Muscle of leg (tissue), 11 donors: ENCODE data around the gene GPRC5C. TPM values are rescaled to one million over a fixed set of nuclear protein-coding genes. Genes with fewer than 3 reads are reported as not detected.

Experiments
- DNase-seq: peaks from one replicate; pipeline ENCODE4 v3.0.0; 2013
- H3K27ac ChIP-seq: one replicate; pipeline ENCODE4 v1.5.1; 2013; ENCODE audit warnings: mild to moderate bottlenecking, low read length, control low read depth
- H3K27me3 ChIP-seq: one replicate; pipeline ENCODE4 v1.6.1; 2013; ENCODE audit warnings: low read length; ENCODE audit not compliant: control insufficient read depth, insufficient read depth
- H3K36me3 ChIP-seq: one replicate; pipeline ENCODE4 v1.6.1; 2013; ENCODE audit warnings: low read length; ENCODE audit not compliant: control insufficient read depth, insufficient read depth
- H3K4me1 ChIP-seq: one replicate; pipeline ENCODE4 v1.6.1; 2013; ENCODE audit warnings: low read length; ENCODE audit not compliant: control insufficient read depth, insufficient read depth
- H3K4me3 ChIP-seq: one replicate; pipeline ENCODE4 v1.5.1; 2013; ENCODE audit warnings: low read length, control low read depth
- H3K9me3 ChIP-seq: replicated peaks from 2 replicates; pipeline ENCODE4 v1.6.1; 2013; ENCODE audit warnings: low read depth, low read length; ENCODE audit not compliant: control insufficient read depth
- WGBS: methylation state at CpG from one replicate; pipeline ENCODE4 v1.1.5; 2013; ENCODE audit warnings: missing lambda C conversion rate; ENCODE audit not compliant: insufficient coverage; 5-methylcytosine and 5-hydroxymethylcytosine counted together
- polyA plus RNA-seq, 8 donors: library from polyadenylated mRNA; unstranded; fragments of 120-200 nt; gene quantifications; one replicate each; pipeline versions ENCODE4 v1.2.1 to v1.2.3, GENCODE V29; 2013; ENCODE audit warnings: inconsistent platforms in 1 of 8, low replicate concordance in 1 of 8; ENCODE audit not compliant: insufficient read length in 8 of 8, insufficient read depth in 1 of 8
- total RNA-seq: library from RNA; stranded (reverse); fragments of 120-200 nt; gene quantifications from one replicate; pipeline ENCODE4 v1.2.4, GENCODE V29; 2013

Gene GPRC5C
- total and polyA plus RNA-seq, 9 donors: 16.2 to 56.0 (median 34.4) TPM

DNA sequence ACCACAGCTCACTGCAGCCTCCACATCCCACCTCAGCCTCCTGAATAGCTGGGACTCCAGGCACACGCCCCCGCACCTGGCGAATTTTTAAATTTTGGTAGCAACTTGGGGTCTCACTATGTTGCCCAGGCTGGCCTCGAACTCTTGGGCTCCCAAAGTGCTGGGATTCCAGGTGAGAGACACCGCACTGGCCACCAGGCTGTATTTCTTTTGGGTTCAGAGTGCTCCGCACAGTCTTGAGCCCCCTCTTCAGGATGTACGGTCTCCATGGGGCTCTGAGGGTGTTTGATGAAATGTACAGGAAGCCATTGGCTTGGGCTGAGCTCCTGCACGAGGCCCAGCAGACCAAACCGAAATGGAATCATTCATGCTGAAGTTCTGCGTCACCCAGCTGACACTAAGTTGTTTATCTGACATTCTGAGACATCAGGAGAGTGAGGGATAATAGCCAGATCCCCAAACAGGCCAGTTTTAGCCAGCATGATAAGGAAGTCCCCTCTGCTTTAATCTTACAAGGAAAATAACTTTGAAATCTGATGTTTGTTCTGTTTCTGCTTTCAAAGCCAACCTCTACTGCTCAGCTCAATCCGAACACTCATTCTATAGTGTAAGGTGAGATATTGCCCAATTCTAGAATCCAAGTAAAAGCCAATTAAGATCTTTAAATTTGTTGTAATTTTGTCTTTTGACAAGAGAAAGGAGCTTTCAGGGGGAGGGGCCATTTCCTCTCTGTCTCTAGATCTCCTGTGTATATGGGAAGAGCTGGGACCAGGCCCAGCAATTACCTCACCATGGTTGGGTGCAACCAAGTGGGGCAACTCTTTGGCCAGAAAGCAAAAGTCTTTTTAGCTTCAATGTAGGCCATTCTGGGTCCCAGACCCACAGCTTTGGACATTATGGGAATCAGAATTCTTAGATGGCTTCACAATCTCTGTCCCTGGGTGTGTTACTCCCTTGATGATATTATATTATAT, 40.9 kb upstream of the GPRC5C start:
- no peaks in the 10 kb centered on the region for H3K9me3 ChIP-seq
- H3K36me3 ChIP-seq: no peaks in the 10 kb centered on the region
- 72% methylated on average over 10 of the region's 11 CpGs for WGBS
- H3K4me1 ChIP-seq: peaks cover 52% of the 10 kb centered on the region
- H3K27ac ChIP-seq: no peak overlapping the region
- no peaks in the 10 kb centered on the region for H3K27me3 ChIP-seq
- no peak for DNase-seq
- H3K4me3 ChIP-seq: no peak overlapping the region

- DNase-seq: no peak
- H3K4me1 ChIP-seq: peaks cover 47% of the 10 kb centered on the region
- no peak overlapping the region for H3K27ac ChIP-seq
These were observed 40.1 kb upstream of the GPRC5C start for GRCh38 chr17:74391771-74392170.

DNA sequence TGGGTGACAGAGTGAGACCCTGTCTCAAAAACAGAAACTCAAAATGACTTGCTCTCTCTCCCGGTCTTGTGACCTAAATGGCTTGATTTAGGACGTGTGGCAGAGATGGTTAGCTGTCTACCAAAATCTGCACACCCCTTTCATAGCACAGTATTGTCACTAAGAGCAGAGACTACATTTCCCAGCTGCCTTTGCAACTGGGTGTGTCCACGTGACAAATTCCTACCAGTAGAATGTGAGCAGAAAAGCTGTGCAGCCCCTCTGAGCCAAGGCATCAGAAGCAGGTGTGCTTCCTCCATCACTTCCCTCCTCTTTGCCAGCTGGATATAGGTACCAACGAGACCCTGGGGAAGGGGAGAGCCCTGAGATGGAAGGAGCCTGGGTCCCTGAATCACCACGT, 39.0 kb upstream of the GPRC5C start:
- Histone ChIP-seq H3K4me1 (peaks cover 39% of the 10 kb centered on the region), H3K36me3 (no peaks in the 10 kb centered on the region), H3K4me3 (no peak overlapping the region), H3K27ac (no peak overlapping the region), H3K27me3 (no peaks in the 10 kb centered on the region), H3K9me3 (no peaks in the 10 kb centered on the region)
- DNase-seq: no peak
- 90% methylated on average over 2 of the region's 5 CpGs for WGBS

More at GRCh38 chr17:74391771-74392170, 40.1 kb upstream of the GPRC5C start:
- Histone ChIP-seq H3K9me3 (no peaks in the 10 kb centered on the region), H3K36me3 (no peaks in the 10 kb centered on the region), H3K27me3 (no peaks in the 10 kb centered on the region), H3K4me3 (no peak overlapping the region)
- 36% methylated on average over 3 of the region's 5 CpGs for WGBS

- H3K9me3 ChIP-seq: no peaks in the 10 kb centered on the region
- 27% methylated on average over 3 of the region's 6 CpGs for WGBS
- no peaks in the 10 kb centered on the region for H3K27me3 ChIP-seq
- no peak overlapping the region for H3K27ac ChIP-seq
- DNase-seq: no peak
- no peak overlapping the region for H3K4me3 ChIP-seq
- H3K4me1 ChIP-seq: peaks cover 39% of the 10 kb centered on the region
- H3K36me3 ChIP-seq: no peaks in the 10 kb centered on the region
These were observed 38.4 kb upstream of the GPRC5C start for GRCh38 chr17:74393346-74393942.

DNA sequence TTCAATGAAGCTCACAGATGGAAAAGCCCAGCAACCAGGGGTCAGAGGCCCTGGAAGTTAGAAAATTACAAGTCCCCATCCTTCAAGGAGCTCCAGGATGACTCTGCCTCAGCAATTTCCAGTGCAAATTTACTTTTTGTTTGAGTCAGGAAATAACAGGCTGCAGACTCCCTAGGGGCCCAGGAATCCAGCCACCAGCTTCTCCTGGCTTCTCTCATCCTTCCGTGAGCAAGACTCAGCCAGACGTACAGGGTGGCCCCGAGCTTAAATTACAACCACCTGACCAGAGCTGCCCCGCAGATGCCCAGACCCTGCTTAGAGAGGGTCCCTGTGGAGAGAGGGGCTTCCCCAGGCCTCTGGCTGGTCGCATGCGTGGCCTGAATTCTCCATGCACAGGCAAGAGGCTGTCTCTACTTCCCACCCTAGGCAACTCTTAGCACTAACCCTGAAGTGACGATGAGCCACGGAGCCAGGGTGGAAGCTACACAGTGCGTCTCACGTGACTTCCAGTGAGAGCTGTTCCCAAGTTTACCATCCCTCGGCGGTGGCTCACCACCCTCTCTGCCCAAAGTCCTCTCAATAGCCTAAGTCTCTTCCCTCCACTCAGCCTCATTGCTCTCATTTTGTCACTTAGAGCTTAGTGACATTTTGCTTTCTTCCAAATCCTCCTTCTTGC, 37.5 kb upstream of the GPRC5C start:
- peak overlapping the region; percentile 77 for H3K27ac ChIP-seq
- H3K27me3 ChIP-seq: no peaks in the 10 kb centered on the region
- no peaks in the 10 kb centered on the region for H3K36me3 ChIP-seq
- WGBS: 45% methylated on average over 12 of the region's 12 CpGs
- peaks cover 29% of the 10 kb centered on the region for H3K4me1 ChIP-seq
- DNase-seq: peak; percentile 43
- no peak overlapping the region for H3K4me3 ChIP-seq
- H3K9me3 ChIP-seq: no peaks in the 10 kb centered on the region

- 79% methylated on average over 7 of the region's 7 CpGs for WGBS
- H3K4me3 ChIP-seq: no peak overlapping the region
- H3K4me1 ChIP-seq: peaks cover 28% of the 10 kb centered on the region
- H3K27ac ChIP-seq: peak overlapping the region; percentile 77
- H3K27me3 ChIP-seq: no peaks in the 10 kb centered on the region
- DNase-seq: peak; percentile 37
- H3K36me3 ChIP-seq: no peaks in the 10 kb centered on the region
- H3K9me3 ChIP-seq: no peaks in the 10 kb centered on the region
These were observed 36.9 kb upstream of the GPRC5C start for GRCh38 chr17:74394977-74395376.

- WGBS: no CpG with 5 or more reads among the region's 4 CpGs
- Histone ChIP-seq H3K27ac (no peak overlapping the region), H3K4me3 (no peak overlapping the region), H3K27me3 (no peaks in the 10 kb centered on the region), H3K9me3 (no peaks in the 10 kb centered on the region), H3K36me3 (no peaks in the 10 kb centered on the region), H3K4me1 (peaks cover 28% of the 10 kb centered on the region)
- DNase-seq: no peak
These were observed 35.3 kb upstream of the GPRC5C start for GRCh38 chr17:74396567-74396966.

DNA sequence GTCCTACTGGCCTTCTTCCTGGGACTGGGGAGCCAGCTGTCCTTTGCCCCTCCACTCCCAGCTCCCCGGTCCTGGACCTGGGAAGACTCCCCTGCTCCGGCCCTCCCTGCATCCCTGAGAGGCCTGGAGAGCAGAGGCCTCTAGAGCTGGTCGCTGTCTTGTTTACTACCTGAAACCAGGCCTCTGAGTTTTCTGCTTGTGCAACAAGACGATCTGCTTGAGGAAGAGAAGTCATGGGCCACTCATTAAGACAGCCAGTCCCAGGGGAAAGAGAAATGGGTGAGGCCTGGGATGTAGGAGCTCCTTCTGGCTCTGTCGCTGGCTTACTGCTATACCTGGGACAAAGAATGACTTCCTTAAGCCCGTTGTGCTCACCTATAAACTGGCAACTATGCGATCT, 29.8 kb upstream of the GPRC5C start:
- 58% methylated on average over 5 of the region's 7 CpGs for WGBS
- Histone ChIP-seq H3K27ac (no peak overlapping the region), H3K9me3 (no peaks in the 10 kb centered on the region), H3K27me3 (no peaks in the 10 kb centered on the region), H3K4me3 (no peak overlapping the region), H3K4me1 (peaks cover 4% of the 10 kb centered on the region), H3K36me3 (no peaks in the 10 kb centered on the region)
- DNase-seq: no peak

GRCh38 chr17:74403512-74404137, 28.3 kb upstream of the GPRC5C start:
- Histone ChIP-seq H3K27ac (no peak overlapping the region), H3K4me1 (peaks cover 4% of the 10 kb centered on the region), H3K27me3 (no peaks in the 10 kb centered on the region), H3K4me3 (no peak overlapping the region), H3K36me3 (no peaks in the 10 kb centered on the region), H3K9me3 (no peaks in the 10 kb centered on the region)
- no peak for DNase-seq
- 61% methylated on average over 8 of the region's 12 CpGs for WGBS

GRCh38 chr17:74404218-74404617, 27.7 kb upstream of the GPRC5C start:
- H3K27me3 ChIP-seq: no peaks in the 10 kb centered on the region
- no peak for DNase-seq
- peaks cover 4% of the 10 kb centered on the region for H3K4me1 ChIP-seq
- H3K27ac ChIP-seq: no peak overlapping the region
- 20% methylated on average over 2 of the region's 7 CpGs for WGBS
- H3K36me3 ChIP-seq: no peaks in the 10 kb centered on the region
- no peaks in the 10 kb centered on the region for H3K9me3 ChIP-seq
- no peak overlapping the region for H3K4me3 ChIP-seq
